KOPT-K1 (cell line): ENCODE measurements around the gene RAB44.
A peak's percentile ranks its signal among the peaks of the same experiment; 100 is the strongest.
"Not testable (repeated sequence)": the region's sequence is repeated elsewhere in the genome, so short reads cannot be mapped to it uniquely, and the experiment has no call there.

ENCODE experiments used
- H3K27ac ChIP-seq: fragments of 200-600 bp; sonication (generic); 2 replicates; pipeline ENCODE4 v1.5.1; 2016; ENCODE audit warnings: antibody characterized with exemption, mild to moderate bottlenecking, low read depth, low read length; ENCODE audit not compliant: poor library complexity, severe bottlenecking
- H3K36me3 ChIP-seq: fragments of 200-600 bp; sonication (generic); 2 replicates; pipeline ENCODE4 v1.5.1; 2017; ENCODE audit warnings: antibody characterized with exemption, mild to moderate bottlenecking, low read length, moderate library complexity; ENCODE audit not compliant: insufficient read depth
- H3K9me3 ChIP-seq: fragments of 200-600 bp; sonication (generic); 2 replicates; pipeline ENCODE4 v1.5.1; 2017; ENCODE audit warnings: antibody characterized with exemption, low read length, mild to moderate bottlenecking; ENCODE audit not compliant: insufficient read depth, poor library complexity, severe bottlenecking

RAB44 gene

DNA sequence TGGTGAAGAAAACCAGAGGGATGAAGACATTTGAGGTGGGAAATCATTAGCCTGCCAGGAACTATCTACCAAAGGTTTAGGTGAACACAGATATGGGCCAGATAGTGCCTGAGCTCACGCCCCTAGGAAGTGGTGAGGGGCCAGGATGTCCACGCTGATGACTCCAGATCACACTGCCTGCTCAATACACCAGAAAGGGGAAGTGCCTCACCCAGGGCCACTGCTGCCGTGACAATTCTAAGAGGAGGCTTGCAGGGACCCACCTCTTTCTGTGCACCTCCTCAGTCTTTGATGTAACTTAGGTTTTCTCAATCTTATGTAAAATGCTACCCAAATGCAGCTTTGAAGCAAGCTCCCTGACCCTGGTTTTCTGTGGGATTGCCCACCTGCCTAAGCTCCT is 5.4 kb upstream of the RAB44 start:
- Histone ChIP-seq H3K36me3 (no peaks in the 10 kb centered on the region), H3K9me3 (no peaks in the 10 kb centered on the region), H3K27ac (no peak overlapping the region)

DNA sequence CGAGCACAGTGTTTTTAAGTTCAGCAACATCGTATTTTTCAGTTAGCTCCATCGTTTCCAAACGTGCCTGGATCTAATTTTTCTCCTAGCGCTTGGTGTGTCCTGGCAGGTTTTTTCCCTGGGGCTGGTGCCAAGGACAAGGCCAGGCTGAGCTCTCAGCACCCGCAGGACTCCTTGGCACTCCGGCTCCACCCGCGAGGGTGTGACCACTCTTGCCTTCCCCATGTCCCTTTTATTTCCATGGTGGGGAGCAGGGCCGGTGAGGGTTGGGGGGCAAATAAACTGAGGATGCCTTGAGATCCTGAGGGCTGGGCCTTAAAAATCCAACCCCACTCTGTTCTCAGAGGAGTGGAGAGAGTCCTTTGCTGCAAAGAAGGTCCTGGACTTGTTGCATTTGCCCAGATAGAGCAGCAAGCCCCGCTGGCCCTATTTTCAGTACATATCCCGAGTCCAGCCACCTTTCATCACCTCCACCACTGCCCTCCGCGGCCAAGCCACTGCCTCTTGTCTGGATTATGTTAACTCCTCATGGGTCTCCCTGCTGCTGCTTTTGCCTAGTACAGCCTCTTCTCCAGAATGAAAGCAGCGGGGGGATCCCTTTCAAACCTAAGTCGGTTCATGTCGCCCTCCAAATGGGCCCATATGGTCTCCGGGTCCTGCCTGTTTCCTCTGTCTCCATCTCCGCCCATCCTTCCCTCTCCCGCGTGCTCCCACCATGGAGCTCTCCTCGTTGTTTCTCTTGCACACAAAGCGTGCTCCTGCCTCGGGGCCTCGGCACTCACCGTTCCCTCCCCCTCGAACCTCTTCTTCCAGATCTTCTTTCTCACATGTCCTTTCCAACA is 4.5 kb upstream of the RAB44 start:
- Histone ChIP-seq H3K27ac (no peak overlapping the region), H3K9me3 (no peaks in the 10 kb centered on the region), H3K36me3 (no peaks in the 10 kb centered on the region)

DNA sequence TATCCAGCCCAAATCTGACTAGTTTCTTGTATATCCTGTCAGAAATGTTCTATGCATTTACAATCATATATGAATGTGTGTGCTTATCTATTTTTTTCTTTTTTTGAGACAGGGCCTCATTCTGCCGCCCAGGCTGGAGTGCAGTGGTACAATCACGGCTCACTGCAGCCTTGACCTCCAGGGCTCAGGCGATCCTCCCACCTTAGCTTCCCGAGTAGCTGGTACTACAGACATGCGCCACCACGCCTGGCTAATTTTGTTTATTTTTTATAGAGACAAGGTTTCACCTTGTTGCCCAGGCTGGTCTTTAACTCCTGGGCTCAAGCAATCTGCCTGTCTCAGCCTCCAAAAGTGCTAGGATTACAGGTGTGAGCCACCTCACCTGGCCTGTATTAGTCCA is 3.0 kb upstream of the RAB44 start:
- H3K9me3 ChIP-seq: no peaks in the 10 kb centered on the region
- H3K36me3 ChIP-seq: no peaks in the 10 kb centered on the region
- no peak overlapping the region for H3K27ac ChIP-seq

DNA sequence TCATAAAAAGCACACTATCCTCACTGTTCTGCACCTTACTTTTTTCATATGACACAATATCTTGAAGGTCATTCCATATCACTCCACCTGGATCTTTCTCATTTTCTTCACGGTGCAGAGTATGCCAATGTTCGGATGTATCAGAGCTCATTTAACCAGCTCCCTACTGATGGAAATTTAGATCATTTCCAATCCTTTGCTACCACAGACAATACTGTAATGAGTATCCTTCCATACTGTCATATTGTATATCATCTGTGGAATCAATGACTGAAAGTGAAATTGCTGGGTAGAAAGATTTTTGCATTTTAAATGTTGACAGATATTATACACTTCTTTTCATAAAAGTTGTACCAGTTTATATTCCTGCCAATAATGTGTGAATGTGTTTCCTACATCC is 2.2 kb upstream of the RAB44 start:
- Histone ChIP-seq H3K27ac (no peak overlapping the region), H3K9me3 (no peaks in the 10 kb centered on the region), H3K36me3 (no peaks in the 10 kb centered on the region)

DNA sequence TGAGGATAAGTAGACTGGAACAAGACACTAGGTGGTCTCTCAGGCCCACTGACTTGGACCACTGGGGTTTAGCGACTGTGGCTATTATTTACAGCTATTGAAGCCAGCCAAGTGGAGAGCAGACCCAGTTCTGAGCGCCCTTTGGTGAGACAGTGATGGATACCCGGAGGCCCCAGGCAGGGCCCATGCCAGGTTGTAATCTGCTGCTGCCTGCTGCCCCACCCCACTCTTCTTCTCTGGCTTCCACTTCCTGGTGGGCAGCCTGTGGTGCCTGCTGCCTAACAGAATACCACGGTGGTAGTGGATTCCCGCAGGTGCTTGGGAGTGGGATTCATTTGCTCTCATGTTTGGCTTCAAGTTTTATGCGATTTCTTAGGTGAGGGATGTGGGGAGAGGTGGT is 570 bp downstream of the RAB44 start:
- Histone ChIP-seq H3K36me3 (no peaks in the 10 kb centered on the region), H3K27ac (peak overlapping the region; percentile 31), H3K9me3 (no peaks in the 10 kb centered on the region)

DNA sequence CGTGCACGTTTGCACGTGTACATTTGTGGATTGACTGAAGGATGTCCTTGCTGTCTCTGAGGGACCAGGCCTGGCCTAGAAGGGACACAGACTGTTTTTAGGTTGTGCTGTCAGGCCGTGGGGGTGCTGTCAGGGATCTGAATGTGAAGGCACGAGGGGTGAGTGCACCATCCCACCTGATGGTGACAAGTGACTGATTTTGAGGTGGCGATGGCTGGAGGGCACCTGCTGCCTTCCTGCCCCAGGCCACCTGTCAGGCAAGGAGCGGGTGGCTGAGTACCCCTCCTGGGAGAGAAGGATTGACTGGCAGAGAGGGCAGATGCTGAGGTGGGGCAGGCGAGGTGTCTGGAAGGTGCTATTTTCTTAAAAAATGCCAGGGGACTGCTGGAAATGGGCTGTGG is 1.2 kb downstream of the RAB44 start:
- Histone ChIP-seq H3K9me3 (no peaks in the 10 kb centered on the region), H3K27ac (no peak overlapping the region), H3K36me3 (no peaks in the 10 kb centered on the region)

DNA sequence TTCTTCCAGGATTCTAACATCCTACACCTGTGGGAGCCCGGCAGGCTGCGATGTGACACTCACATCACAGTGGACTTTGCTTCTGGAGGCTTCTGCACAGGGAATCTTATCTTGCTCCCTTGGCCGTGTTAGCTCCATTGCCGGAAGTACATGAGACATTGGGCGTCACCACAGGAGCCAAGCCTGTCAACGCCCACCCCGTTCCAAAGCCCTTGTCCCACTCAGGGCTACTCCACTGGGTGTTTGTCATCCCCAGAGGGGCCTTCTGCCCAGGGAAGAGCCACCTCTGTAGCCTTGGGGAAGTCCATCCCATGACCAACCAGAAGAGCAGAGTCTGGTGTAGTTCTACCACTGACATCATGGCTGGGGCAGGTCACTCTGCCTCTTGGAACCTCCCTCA is 1.7 kb downstream of the RAB44 start:
- no peaks in the 10 kb centered on the region for H3K36me3 ChIP-seq
- H3K27ac ChIP-seq: no peak overlapping the region
- no peaks in the 10 kb centered on the region for H3K9me3 ChIP-seq

DNA sequence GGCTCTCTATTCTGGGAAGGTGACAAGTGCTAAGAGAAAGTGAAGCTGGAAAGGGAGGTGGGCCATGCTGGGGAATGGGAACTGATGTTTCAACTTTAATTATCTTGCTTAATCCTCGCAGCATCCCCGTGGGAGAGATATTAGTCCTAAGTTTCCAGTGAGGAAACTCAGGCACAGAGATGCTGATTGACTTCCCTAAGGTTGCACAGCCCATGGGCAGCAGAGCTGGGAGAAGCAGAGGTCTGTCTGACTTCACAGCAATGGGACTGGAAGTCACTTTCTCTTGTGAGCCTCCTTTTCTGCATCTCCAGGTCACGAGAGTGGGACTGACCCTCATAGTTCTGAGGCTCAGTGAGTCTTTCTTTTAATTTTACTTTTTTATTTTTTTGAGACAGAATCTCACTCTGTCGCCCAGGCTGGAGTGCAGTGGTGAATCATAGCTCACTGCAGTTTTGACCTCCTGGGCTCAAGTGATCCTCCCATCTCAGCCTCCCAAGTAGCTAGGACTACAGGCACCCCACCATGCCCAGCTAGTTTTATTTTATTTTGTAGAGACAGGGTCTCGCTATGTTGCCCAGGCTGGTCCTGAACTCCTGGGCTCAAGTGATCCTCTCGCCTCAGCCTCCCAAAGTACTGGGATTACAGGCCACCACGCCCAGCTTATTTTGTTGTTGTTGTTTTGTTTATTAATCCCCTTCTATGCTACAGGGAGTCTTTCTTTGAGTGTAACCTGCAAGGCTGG is 2.6 kb downstream of the RAB44 start:
- Histone ChIP-seq H3K9me3 (no peaks in the 10 kb centered on the region), H3K27ac (no peak overlapping the region), H3K36me3 (no peaks in the 10 kb centered on the region)

DNA sequence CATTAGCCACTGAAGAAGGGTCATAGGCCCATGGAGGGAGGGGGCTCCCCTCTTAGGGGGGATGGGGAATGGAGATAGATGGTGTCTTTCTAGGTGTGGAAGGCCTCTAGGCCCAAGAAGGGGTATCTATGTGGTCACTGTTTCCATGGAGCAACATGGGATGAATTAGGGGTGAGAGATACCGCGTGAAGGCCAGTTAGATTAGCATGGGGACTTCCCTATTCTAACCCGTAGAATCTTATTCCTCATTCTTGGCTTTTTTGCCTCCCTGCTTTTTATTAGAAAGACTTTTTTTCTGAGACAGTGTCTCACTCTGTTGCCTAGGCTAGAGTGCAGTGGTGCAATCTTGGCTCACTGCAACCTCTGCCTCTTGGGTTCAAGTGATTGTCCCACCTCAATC is 3.2 kb downstream of the RAB44 start:
- Histone ChIP-seq H3K9me3 (no peaks in the 10 kb centered on the region), H3K36me3 (no peaks in the 10 kb centered on the region), H3K27ac (no peak overlapping the region)

DNA sequence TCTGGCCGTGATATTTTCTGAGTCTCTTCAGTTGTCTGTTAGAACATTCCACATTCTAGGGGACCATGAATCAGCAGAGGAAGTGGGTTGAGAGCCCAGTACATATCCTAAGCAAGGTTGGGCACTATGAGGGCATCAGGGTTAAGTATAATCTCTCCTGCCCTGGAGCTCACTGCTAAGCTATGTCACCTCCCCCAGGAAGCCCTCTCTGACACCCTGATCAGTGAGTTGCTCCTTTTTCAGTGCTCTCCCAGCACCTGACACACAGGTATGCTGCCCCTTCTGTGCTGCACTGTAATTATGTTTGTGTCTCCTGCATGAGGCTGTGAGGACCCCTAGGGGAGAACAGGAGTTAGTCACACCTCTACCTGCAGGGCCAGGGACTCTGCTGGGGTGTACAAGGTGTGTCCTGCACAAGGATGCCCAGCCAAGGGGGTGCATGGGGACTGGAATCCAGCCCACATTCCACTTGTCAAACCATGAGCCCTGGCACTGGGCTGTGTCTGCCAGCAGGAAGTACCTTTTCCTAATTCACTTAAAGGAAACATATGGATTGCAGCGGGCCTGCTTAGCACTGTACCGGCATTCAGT is 3.9 kb downstream of the RAB44 start:
- Histone ChIP-seq H3K9me3 (no peaks in the 10 kb centered on the region), H3K36me3 (no peaks in the 10 kb centered on the region), H3K27ac (no peak overlapping the region)

DNA sequence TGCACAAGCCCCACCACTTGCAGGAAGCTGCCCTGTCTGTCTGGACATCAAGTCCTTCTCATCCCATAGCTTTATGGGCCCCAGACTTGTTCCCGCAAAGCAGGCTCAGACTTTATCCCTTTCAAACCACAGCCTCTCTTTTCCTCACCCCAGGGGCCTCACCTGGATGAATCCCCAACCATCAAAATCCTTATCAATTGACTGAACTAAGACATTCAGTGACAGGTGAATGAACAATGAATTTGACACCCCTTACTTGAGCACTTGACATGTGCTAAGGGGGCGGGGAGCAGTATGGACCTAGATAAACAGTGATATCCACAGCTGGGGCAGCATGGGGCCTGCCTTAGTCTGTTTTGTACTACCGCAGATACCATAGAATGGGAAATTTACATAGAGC is 5.0 kb downstream of the RAB44 start:
- no peak overlapping the region for H3K27ac ChIP-seq
- H3K9me3 ChIP-seq: no peaks in the 10 kb centered on the region
- H3K36me3 ChIP-seq: no peaks in the 10 kb centered on the region

DNA sequence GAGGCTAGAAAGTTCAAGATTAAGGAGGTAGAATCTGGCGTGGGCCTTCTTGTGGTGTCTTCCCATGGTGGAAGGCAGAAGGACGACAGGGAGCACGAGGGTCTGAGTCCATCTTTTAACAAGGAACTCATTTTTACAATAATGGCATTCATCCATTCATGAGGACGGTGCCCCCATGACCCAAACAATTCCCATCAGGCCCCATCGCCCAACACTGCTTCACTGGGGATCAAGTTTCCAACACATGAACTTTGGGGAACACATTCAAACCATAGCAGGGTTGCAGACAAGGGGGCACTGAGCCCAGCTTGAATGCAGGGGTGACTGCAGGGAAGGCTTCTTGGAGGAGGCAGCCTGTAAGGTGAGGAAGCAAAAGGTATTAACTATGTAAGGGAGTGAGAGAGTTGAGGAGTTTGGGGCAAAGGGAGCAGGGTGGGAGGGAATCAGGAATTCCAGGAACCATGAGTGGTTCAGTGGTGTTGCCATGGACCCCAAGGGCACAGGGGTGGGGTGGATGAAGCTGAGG is 5.5 kb downstream of the RAB44 start:
- no peaks in the 10 kb centered on the region for H3K9me3 ChIP-seq
- H3K36me3 ChIP-seq: no peaks in the 10 kb centered on the region
- H3K27ac ChIP-seq: no peak overlapping the region

DNA sequence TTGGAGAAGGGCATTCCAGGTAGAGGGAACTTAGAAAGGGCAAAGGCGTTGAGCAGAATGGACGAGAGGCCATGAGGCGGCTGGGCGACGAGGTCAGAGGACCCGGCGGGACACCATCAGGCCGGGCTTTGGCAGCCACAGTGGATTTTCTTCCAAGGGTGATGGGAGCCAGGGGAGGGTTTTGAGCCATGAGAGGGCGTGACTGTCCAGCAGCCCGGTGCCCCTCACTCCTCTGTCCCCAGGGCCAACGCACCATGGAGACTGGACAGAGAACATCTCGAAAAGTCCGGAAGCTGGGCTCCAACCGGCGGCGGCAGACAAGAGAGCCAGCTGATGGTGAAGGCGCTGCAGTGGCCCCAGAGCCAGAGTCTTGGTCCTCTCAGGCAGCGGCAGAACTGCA is 6.4 kb downstream of the RAB44 start:
- no peak overlapping the region for H3K27ac ChIP-seq
- H3K9me3 ChIP-seq: no peaks in the 10 kb centered on the region
- H3K36me3 ChIP-seq: no peaks in the 10 kb centered on the region

DNA sequence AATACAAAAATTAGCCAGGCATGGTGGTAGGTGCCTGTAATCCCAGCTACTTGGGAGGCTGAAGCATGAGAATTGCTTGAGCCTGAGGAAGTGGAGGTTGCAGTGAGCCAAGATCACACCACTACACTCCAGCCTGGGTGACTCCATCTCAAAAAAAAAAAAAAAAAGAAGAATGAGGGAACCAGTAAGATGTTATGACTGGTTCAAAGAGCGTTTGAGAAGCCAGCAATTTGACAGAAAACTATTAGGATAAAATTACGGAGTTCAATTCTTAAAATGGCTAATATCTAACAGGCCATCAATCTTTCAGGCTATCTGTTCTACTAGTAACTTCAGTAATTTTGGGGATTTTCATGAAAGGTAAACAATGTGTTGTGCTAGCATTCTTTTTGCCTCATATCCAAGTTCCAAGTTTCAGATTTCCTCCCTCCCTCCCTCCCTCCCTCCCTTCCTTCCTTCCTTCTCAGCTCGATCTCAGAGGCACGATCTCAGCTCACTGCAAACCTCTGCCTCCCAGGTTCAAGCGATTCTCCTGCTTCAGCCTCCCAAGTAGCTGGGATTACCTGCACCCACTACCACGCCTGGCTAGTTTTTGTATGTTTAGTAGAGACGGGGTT is 7.4 kb downstream of the RAB44 start:
- not testable (repeated sequence) for H3K27ac ChIP-seq, H3K9me3 ChIP-seq, H3K36me3 ChIP-seq

DNA sequence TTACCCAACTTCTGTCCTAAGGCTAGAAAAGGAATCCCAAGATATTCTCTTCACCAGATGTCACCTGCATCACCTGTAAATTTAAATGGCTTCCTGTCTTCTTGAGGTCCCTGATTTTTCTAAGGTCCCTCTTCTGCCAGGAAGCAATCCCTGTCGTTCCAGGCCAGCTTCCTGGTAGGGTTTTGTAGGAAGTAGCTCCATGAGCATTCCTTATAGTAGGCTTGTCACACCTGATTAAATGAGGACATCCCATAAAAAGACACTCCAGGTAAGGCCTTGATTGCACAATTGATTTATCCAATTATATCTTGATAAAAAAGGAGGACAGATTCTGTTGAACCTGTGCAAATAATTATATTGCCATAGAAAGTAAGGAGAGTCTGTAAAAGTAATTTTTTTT is 8.7 kb downstream of the RAB44 start:
- H3K36me3 ChIP-seq: no peaks in the 10 kb centered on the region

More for the DNA sequence above, 8.7 kb downstream of the RAB44 start:
- Histone ChIP-seq H3K27ac (no peak overlapping the region), H3K9me3 (no peaks in the 10 kb centered on the region)
